Brain pericyte (primary cell): ENCODE data around the gene ATP8B1.
"Not testable (repeated sequence)": the region's sequence is repeated elsewhere in the genome, so short reads cannot be mapped to it uniquely, and the experiment has no call there.

Experiments used
- DNase-seq: peaks from one replicate; pipeline ENCODE4 v3.0.0-alpha.2; 2012; ENCODE audit warnings: low read depth, low spot score

The ATP8B1 gene

GRCh38 chr18:57803103-57803969 is at the start of gene ATP8B1:
TSS of gene ATP8B1 (minus strand) at chr18:57803315. CDS start at chr18:57731807, 71,508 bp downstream.
- no peak for DNase-seq

DNA sequence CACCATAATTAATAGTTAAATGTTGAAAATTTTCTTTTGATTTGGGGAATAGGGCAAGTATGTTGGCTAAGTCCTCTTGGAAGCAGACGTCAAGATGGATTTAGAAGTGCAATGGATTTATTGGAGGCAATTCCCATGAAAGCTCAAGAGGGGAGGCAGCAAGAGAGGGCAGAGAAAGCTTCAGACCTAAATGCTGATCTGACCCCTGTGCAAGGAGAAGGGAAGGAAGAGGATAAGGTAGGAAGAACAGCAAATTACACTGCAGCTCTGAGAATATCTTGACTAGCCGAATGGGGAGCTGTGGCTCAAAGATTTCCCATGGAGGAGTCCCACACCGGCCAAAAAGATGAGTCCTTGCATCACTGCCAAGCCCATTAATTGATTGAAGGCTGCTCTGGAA is 46.9 kb upstream of the ATP8B1 start:
- DNase-seq, result no peak

GRCh38 chr18:57848374-57848773 is 45.3 kb upstream of the ATP8B1 start:
- not testable (repeated sequence) for DNase-seq

DNA sequence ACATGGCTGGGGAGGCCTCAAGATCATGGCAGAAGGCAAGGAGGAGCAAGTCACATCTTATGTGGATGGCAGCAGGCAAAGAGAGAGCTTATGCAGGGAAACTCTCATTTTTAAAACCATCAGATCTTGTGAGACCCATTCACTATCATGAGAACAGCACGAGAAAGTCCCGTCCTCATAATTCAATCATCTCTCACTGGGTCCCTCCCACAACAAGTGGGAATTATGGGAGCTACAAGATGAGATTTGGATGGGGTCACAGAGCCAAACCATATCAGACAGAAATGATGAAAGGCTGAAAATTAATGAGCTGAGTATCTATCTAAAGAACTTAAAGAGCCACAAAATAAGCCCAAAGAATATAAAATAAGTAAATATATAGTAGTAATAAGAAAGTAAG is 44.3 kb upstream of the ATP8B1 start:
- DNase-seq, result not testable (repeated sequence)

- no peak for DNase-seq
Observed at GRCh38 chr18:57846258-57846657, 43.1 kb upstream of the ATP8B1 start.

DNA sequence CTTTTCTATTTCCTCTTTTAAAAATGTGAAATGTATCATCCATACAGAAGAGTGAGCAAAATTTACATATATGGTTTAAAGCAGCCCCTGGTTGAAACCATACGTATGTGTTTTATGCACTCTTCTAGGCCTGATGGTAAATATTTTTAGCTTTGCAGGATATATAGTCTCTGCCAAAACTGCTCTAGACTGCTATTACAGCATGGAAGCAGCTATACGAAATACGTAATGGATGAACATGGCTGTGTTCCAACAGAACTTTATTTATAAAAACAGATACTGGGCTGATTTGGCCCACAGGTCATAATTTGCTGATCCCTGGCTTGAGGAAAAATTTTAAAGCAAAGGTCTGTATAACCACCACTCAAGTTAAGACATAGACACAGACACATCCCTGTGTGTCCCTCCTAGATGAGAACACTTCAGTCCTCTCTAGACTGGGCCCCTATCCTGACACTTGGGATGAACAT is 42.5 kb upstream of the ATP8B1 start:
- DNase-seq, result no peak

GRCh38 chr18:57844319-57844718 is 41.2 kb upstream of the ATP8B1 start:
- no peak for DNase-seq

DNA sequence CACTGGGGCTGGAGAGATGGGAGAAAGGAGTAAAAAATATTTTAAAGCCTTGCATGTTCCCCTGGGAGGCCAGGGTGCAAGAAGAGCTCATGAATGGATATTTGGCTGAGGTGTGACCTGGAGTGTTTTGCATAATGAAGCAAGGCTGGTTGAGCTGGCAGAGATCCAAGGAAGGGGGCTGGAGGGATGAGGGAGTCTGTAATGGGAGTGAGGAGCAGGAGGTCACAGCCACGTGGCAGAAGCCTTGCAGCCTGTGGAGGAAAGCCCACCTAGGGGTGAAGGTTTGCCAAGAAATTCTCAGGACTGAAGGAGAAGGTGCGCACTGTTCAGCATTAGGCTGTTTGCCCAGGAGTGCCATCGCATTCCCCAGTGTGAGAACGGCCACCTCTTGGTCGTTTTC is 40.3 kb upstream of the ATP8B1 start:
- DNase-seq, result no peak

- no peak for DNase-seq
Observed at GRCh38 chr18:57841568-57841967, 38.5 kb upstream of the ATP8B1 start.

DNA sequence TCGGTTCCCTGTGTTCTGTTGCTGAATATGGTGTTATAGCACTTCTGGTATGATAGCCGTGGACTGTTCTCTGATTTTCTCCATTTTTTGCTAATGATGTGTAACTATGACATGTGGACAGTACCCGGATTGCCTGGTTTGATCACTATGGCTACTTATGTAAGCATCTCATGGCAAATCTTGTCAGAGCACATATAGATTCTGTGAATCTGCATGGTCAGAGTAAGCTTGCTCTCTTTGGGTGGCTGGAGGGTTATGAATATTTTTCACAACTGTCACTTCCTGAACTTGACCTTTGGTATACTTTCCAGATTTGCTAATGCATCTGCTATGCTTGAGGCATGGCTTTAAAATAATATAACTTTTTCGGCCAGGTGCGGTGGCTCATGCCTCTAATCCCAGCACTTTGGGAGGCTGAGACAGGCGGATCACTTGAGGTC is 36.8 kb upstream of the ATP8B1 start:
- DNase-seq, result no peak

DNA sequence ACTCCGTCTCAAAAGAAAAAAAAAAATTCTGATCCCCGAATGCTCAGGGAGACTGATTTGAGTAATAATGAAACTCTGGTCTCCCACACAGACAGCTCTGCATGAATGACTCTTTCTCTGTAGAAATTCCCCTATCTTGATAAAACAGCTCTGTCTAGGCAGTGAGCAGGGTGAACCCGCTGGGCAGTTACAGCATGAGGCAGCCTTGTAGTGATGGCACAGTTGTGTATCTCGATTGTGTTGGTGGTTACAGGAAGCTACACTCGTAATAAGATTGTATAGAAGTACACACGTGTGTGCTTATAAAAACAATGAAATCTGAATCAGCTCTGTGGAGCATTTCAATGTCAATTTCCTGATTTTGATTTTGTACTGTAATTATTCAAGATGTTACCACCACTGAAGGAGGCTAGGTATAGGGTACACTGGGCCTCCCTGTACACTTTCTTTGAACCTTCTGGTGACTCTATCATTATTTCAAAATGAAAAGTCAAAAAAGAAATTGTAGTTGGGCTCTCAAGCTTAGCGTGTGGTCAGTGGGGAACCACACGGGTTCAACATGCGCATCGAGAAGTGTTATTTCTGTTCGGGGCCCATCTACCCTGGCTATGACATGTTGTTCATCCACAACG is 34.9 kb upstream of the ATP8B1 start:
- DNase-seq, result no peak

DNA sequence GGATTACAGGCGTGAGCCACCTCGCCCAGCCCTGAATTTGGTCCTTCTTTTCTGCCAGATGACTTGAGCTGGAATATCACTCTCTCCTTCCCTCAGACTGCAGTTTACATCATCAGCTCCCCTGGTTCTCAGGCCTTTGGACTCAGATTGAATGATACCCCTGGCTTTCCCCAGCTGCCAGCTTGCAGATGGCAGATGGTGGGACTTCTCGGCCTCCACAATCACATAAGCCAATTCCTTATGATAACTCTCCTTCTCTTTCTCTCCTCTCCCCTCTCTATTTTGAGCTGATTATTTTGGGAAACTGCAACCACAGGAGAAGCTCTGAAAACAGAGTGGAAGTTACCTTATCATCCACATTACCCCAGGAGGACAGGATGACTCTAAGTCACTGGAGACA is 33.4 kb upstream of the ATP8B1 start:
- no peak for DNase-seq

DNA sequence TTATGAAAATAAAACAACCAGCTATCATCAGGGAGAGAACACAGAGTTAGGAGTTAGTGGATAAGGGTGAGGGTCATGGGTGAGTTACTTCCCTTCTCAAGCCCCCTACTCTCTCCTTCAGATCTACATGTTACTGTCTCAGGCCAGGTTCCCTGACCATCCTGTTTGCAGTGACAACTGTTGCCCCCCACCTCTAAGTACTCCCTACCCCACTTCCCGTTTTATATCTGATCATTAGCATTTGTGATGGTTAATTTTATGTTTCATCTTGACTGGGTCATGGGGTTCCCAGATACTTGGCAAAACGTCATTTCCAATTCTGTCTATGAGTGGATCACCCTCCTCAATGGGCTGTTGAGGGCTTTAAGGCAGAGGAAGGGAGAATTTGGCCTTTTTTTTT is 32.8 kb upstream of the ATP8B1 start:
- no peak for DNase-seq

- DNase-seq, result no peak
Observed at GRCh38 chr18:57834616-57835015, 31.5 kb upstream of the ATP8B1 start.

DNA sequence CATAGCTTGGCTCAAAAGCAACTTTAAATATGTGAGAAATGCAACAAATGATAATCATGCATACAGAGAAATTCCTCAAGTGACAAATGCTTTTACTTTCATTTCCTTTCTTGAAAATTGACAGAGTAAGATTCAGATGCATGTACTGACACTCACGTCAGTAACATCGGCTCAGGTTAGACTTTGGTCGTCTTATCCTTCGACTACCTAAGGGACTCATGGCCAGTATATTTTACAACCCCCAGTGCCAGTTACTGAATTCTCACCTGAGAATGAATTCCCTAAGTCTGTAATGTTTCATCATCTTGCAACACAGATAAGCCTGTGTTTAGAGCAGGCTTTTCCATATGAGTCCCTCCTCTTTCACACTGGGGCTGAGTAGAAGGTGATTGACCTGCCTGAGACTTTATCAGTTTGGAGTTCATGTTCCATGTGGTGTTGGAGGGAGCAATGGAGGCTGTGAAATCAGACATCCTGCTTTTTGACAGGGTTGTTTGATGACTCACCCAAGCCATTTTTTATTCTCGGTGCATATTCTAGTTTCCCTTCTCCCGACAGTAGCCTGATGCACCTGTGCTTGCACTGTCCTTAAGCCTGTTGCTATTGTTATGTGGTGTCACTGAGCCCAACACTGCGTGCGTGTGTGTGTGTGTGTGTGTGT is 30.5 kb upstream of the ATP8B1 start:
- DNase-seq, result no peak

DNA sequence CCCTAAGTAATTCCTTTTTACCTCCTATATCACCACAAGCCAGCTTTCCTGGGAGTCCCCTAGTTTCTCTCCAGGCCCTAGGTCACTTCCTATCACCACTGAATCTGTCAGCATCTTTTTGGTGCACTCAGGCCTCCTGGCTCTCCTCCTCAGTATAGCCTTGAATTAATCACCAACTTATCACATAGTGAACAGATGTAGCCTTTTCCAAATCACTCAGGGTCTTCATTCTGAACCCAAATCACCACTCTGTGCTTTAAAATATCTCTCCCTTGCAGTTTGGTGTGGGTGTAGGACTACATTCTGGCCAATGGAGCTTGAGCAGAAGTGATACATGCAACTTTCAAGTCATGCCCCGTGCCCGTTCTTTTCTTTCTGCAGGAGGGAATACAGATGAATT is 29.6 kb upstream of the ATP8B1 start:
- no peak for DNase-seq

GRCh38 chr18:57831597-57832377 is 28.7 kb upstream of the ATP8B1 start:
- DNase-seq, result no peak

- no peak for DNase-seq
Observed at GRCh38 chr18:57827646-57828045, 24.5 kb upstream of the ATP8B1 start.

DNA sequence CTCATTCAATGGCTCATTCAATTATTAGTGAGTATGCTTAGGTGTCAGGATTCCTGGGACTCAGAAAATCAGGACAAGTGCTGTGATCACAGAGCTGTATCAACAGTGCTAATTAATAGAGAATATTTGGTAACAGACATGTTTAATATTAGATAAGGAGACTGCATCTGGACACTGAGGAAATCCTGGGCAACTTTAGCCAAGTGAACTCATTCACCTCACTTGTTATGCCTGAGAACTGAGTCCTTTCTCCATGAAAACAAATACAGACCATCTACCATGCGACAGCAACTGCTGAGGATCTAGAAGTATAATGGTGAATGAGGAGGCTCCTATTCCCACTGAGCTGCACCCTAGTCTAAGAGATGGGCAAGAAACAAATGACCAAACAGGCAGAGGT is 23.1 kb upstream of the ATP8B1 start:
- no peak for DNase-seq

GRCh38 chr18:57820583-57820982 is 17.5 kb upstream of the ATP8B1 start:
- DNase-seq, result not testable (repeated sequence)

DNA sequence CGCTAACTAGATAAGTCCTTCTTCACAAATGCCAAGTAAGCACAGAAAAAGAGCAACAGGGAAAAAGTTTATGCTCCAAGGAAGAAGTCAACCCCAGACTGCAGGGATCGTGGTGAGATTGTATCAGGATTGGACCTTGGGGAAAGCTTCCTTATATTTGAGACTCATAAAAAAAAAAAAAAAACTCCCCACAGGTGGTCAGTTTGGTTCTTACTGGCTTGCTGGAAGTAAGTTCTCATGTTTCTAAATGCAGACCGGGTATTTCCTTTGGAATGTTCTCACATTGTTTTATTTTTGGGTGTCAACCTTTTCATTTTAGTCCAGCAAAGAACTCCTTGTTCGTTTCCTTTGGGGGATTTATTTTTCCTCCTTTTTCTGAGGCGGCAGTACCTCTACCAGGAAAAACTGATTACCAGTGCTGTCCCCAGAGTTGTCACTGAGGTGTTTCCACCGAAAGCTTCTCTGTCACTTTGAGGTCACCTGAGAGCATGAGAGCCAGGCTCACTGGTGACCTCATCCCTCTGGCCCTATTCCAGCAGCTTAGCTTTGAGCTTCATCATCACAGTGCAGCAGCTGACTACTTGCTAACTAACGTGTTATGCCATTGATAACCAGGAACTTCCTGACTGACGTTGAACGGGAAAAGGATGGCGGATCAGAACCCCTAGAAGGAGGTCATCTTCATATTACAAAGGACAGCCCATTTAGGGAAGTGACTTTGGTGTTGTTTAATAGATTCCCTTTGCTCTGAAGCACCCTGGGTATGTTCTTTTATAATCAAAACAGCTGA is 16.8 kb upstream of the ATP8B1 start:
- DNase-seq, result peak; percentile 43
